Parathyroid adenoma (tissue), 2 donors: ENCODE data around the gene CPA5.

Source experiments
- H2AFZ ChIP-seq: fragments of 300-600 bp; sonication (generic); one replicate; pipeline ENCODE4 v1.7.0; 2017; ENCODE audit warnings: antibody characterized with exemption, mild to moderate bottlenecking
- H3K27ac ChIP-seq: fragments of 300-600 bp; sonication (generic); one replicate; pipeline ENCODE4 v1.7.0; 2017
- H3K27me3 ChIP-seq: fragments of 300-600 bp; sonication (generic); one replicate; pipeline ENCODE4 v1.7.0; 2017; ENCODE audit warnings: low read length; ENCODE audit not compliant: control insufficient read depth, insufficient read depth
- H3K36me3 ChIP-seq: fragments of 300-600 bp; sonication (generic); one replicate; pipeline ENCODE4 v1.7.0; 2017; ENCODE audit warnings: low read length; ENCODE audit not compliant: control insufficient read depth, insufficient read depth
- H3K4me1 ChIP-seq: fragments of 300-600 bp; sonication (generic); one replicate; pipeline ENCODE4 v1.7.0; 2017; ENCODE audit warnings: control low read depth
- H3K4me2 ChIP-seq: fragments of 300-600 bp; sonication (generic); one replicate; pipeline ENCODE4 v1.7.0; 2017; ENCODE audit warnings: low read length
- H3K4me3 ChIP-seq: fragments of 300-600 bp; sonication (generic); one replicate; pipeline ENCODE4 v1.7.0; 2017; ENCODE audit warnings: low read depth, low read length
- H3K79me2 ChIP-seq: fragments of 300-600 bp; sonication (generic); one replicate; pipeline ENCODE4 v1.7.0; 2017; ENCODE audit warnings: control low read depth
- H3K9ac ChIP-seq: fragments of 300-600 bp; sonication (generic); one replicate; pipeline ENCODE4 v1.7.0; 2017; ENCODE audit warnings: mild to moderate bottlenecking
- H3K9me3 ChIP-seq: fragments of 300-600 bp; sonication (generic); one replicate; pipeline ENCODE4 v1.7.0; 2017; ENCODE audit warnings: low read length; ENCODE audit not compliant: control insufficient read depth
- CTCF ChIP-seq: fragments of 300-600 bp; sonication (generic); IDR thresholded peaks from one replicate; pipeline ENCODE4 v1.7.0; 2017; ENCODE audit warnings: antibody characterized with exemption, mild to moderate bottlenecking
- donor health status: primary hyperparathyroidism.

The CPA5 gene

GRCh38 chr7:130387628-130388403, 43.2 kb downstream of the CPA5 start:
- Histone ChIP-seq H3K9me3 (no peaks in the 10 kb centered on the region), H2AFZ (no peak overlapping the region), H3K4me3 (no peak overlapping the region), H3K36me3 (no peaks in the 10 kb centered on the region), H3K79me2 (no peaks in the 10 kb centered on the region), H3K27me3 (no peaks in the 10 kb centered on the region), H3K4me2 (no peak overlapping the region), H3K4me1 (peaks cover 3% of the 10 kb centered on the region), H3K27ac (no peak overlapping the region), H3K9ac (no peak overlapping the region)
- no peak for TF ChIP-seq CTCF

- Histone ChIP-seq H3K9ac (no peak overlapping the region), H3K79me2 (no peaks in the 10 kb centered on the region), H3K4me1 (peaks cover 6% of the 10 kb centered on the region), H3K36me3 (no peaks in the 10 kb centered on the region), H2AFZ (no peak overlapping the region), H3K27me3 (no peaks in the 10 kb centered on the region), H3K27ac (no peak overlapping the region), H3K4me2 (no peak overlapping the region), H3K9me3 (no peaks in the 10 kb centered on the region), H3K4me3 (no peak overlapping the region)
- no peak for TF ChIP-seq CTCF
These were observed 44.1 kb downstream of the CPA5 start for GRCh38 chr7:130388671-130389070.

GRCh38 chr7:130390486-130390885, 45.9 kb downstream of the CPA5 start:
- Histone ChIP-seq H3K27ac (no peak overlapping the region), H3K9me3 (no peaks in the 10 kb centered on the region), H3K36me3 (no peaks in the 10 kb centered on the region), H3K4me1 (peaks cover 6% of the 10 kb centered on the region), H3K4me3 (no peak overlapping the region), H3K4me2 (no peak overlapping the region), H2AFZ (no peak overlapping the region), H3K9ac (no peak overlapping the region), H3K79me2 (no peaks in the 10 kb centered on the region), H3K27me3 (no peaks in the 10 kb centered on the region)
- TF ChIP-seq CTCF = no peak

DNA sequence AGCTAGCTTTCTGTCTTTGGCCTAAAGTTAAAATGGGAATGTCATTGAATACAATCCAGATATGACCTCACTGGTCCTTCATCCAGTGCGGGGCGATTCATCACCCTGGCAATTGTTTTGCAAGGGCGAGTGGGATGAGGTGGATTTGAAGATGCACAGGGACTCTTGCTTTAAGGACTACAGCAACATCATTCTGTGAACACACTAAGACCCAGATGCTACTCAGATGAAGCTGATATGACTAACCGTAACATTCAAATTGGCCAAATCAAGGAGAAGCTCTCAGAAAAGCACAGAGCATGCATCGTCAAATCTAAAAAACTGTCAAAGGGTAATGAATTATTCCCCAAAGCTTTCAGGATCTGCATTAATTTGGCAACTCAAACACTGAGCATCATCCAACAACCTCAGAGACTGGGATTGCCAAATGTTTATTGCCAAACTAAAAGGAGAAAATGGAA, 48.5 kb downstream of the CPA5 start:
- TF ChIP-seq CTCF = no peak
- H2AFZ ChIP-seq = no peak overlapping the region
- H3K4me2 ChIP-seq = no peak overlapping the region
- no peak overlapping the region for H3K4me3 ChIP-seq
- no peak overlapping the region for H3K9ac ChIP-seq
- no peaks in the 10 kb centered on the region for H3K9me3 ChIP-seq
- no peaks in the 10 kb centered on the region for H3K27me3 ChIP-seq
- H3K79me2 ChIP-seq = no peaks in the 10 kb centered on the region
- H3K36me3 ChIP-seq = no peaks in the 10 kb centered on the region
- peaks cover 6% of the 10 kb centered on the region for H3K4me1 ChIP-seq
- H3K27ac ChIP-seq = no peak overlapping the region

DNA sequence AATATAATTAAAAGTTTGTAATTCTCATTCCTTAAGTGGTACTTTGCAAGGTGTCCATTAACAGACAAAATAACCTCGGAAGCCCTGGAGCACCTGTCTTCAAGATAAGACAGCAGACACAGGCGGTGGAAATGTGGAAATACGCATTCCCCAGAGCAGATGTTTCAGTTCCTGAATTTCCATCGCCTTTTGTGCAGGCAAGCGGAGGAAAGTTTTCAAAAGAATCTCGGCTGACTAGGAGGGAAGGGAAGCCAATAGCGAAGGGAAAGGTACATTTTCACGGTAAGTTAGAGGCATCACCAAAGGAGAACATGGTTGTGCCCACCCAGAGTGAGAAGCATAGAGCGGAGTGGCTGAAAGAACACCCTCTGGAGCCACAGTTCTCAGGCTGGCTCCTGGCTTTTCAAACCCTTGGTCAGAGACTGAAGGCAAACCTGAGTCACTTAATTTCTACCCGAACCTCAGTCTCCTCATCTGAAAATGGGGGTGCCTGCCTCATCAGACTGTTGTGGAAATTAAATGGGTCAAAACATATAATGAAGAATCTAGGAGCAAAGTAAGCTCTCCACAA, 49.3 kb downstream of the CPA5 start:
- Histone ChIP-seq H3K4me2 (no peak overlapping the region), H3K9ac (no peak overlapping the region), H3K27ac (no peak overlapping the region)

More for the DNA sequence above, 49.3 kb downstream of the CPA5 start:
- peaks cover 6% of the 10 kb centered on the region for H3K4me1 ChIP-seq
- no peaks in the 10 kb centered on the region for H3K79me2 ChIP-seq
- H3K9me3 ChIP-seq = no peaks in the 10 kb centered on the region
- TF ChIP-seq CTCF = no peak
- H2AFZ ChIP-seq = no peak overlapping the region
- H3K27me3 ChIP-seq = no peaks in the 10 kb centered on the region
- H3K4me3 ChIP-seq = no peak overlapping the region
- no peaks in the 10 kb centered on the region for H3K36me3 ChIP-seq
